HG03064 (cell line): ENCODE data around the gene PRRC2B.

Source experiments
- ATAC-seq: cut with Tn5 transposase; IDR thresholded peaks from one replicate; pipeline ENCODE4 v1.9.1; 2021; ENCODE audit warnings: low read depth; ENCODE audit not compliant: unreplicated experiment

Gene PRRC2B

GRCh38 chr9:131406563-131407436 is 12.9 kb downstream of the PRRC2B start:
- no peak for ATAC-seq

- no peak for ATAC-seq
These were observed 13.9 kb downstream of the PRRC2B start for GRCh38 chr9:131407717-131408195.

DNA sequence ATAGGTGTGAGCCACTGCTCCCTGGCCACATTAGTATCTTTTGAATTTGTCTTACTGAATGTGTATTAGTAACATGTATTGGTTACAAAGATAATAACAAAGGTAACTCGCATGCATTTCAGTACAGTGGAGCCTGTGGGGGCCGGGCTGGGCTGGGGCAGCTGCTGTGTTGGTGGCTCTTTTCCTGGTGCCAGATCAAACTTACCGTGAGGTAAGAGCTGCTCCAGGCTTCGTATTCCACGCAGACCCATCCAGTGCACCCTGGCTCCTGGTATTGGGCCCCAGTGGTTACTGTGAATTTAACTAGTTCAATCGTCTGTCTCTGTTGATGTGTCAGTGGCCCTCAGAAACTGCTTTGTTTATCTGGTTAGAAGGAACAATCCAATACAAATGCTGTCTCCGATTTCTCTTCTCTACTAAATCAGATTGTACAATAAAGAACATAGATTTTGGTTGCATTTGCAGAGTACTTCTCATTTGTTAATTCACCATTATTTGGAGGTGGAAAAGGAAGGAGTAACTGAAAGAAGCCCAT is 15.6 kb downstream of the PRRC2B start:
- no peak for ATAC-seq

- ATAC-seq, result no peak
These were observed 16.2 kb downstream of the PRRC2B start for GRCh38 chr9:131410044-131410491.

DNA sequence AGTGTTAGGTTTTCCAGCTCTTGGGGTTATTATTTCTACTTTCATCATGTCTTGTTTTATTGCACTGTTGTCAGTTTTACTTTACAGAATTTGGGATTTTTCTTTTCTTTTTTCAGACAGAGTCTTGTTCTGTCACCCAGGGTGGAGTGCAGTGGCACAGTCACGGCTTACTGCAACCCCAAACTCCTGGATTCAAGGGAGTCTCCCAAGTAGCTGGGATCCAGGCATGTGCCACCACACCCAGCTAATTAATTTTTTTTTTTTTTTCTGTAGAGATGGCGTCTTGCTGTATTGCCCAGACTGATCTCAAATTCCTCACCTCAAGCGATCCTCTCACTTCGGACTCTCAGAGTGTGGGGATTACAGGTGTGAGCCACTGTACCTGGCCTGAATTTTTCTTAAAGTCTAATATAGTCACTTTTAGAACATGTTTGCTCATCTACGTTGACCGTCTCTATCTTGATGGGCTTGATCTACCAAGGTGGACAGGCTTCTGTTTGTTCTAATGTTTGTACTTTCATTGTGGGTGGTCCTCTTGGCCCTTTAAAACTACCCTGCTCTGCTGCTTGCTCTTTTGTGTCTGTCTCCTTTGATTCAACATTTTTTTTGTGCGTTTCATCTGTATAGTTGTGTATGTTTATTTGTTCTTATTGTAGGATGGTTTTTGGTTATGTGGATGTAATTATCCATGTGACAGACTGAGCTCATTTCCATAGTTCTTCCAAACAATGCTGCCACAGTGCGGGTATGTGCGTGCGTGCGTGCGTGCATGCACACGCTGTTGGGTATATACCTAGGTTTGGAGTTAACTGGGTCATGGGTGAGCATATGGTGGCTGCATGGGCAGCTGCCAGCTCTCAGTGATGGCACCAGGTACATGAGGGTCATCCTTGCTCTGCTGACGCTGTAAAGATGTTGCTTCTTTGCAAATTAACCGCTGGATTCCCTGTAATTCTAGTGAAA is 18.1 kb downstream of the PRRC2B start:
- no peak for ATAC-seq

DNA sequence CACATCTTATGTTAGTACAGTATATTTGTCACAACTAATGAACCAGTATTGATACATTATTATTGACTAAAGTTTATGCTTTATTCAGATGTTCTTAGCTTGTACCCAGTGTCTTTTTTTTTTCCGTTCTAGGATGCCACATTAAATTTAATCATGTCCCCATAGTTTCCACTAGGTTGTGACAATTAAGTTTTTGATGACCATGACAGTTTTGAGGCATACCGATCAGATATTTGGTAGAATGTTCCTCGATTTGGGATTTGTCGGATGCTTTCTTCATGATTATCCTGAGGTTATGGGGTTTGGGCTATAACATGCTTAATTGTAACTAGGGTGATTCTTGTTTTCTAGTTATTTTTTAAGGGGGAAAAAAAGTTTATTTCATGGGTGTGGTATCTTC is 22.6 kb downstream of the PRRC2B start:
- no peak for ATAC-seq

- no peak for ATAC-seq
These were observed 23.6 kb downstream of the PRRC2B start for GRCh38 chr9:131417264-131418142.

DNA sequence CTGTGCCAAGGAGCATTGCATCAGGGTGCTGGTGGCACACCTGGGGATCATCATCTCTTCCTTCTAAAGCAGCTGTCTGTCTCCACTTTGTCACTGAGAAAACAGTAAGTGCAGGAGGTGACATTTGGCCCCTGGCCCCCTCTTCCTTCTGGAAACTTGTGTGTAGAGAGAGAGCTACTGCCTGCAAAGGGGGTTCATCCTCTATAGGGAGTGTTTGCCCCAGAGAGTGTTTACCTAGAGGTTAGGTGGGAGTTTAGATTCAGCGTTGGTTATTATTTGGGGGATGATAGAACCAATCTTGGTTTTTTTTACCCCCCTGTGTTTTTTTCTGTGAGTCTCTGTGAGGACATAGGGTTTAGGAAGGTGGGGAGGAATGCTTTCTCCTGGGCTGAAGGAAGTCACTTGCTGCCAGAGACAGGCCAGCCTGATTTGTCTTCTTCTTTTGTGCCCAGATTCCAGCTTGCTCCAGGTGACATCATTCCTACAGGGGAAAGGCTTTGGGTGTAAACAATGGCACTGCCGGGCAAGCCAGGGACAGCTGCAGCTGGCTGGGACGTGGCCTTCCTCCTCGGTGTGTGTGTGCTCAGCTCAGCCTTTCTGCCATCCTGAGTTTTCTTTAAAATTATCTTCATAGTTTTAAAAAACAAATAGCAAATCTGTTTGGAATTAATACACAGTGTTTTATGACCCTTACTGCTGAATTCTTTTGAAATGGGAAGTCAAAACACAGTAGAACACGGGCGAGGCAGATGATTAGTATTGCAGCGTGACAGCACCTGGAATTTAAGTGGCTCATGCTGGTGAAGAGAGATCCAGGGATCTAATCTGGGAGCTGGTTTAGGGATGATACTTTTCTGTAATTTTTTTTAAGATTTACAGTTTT is 24.5 kb downstream of the PRRC2B start:
- ATAC-seq, result no peak

- no peak for ATAC-seq
These were observed 25.2 kb downstream of the PRRC2B start for GRCh38 chr9:131419026-131419614.

DNA sequence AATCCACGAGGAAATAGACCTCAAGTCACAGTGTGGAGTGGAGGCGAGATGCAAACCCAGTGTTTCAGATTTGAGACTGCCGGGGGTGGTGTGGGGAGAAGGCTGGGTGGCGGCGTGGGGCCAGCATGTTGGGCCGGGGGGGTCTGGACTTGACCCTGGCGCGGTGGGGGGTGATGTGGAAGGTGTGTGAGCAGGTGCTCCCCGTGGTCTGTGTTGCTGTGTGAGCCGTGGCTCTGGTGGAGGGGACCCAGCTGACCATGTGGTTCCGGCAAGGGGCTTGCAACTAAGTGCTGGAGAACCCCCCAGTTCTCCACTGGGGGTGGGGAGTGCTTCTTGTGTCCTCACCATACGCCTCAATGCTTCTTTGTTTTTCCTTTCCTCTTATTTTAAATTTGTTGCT is 25.8 kb downstream of the PRRC2B start:
- ATAC-seq, result no peak

GRCh38 chr9:131420980-131421624 is 27.2 kb downstream of the PRRC2B start:
- no peak for ATAC-seq

DNA sequence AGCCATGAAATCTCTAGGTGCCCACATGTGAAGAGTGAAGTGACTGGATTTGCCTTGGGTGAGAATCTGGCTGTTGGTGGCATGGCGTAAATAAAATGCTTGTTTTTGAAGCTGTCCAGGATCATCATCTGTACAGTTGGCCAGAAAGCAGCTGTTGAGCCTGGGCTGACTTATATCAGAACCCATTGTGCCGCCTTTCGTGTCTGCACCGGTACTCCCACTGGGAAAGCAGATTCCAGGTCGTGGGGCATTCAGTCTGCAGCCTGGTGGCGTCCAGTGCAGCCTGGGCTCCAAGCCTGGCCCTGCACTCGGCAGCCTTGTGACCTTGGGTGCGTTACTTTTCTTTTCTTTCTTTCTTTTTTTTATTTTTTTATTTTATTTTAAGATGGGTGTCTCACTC is 27.8 kb downstream of the PRRC2B start:
- ATAC-seq, result no peak

- no peak for ATAC-seq
These were observed 28.4 kb downstream of the PRRC2B start for GRCh38 chr9:131422241-131422792.

DNA sequence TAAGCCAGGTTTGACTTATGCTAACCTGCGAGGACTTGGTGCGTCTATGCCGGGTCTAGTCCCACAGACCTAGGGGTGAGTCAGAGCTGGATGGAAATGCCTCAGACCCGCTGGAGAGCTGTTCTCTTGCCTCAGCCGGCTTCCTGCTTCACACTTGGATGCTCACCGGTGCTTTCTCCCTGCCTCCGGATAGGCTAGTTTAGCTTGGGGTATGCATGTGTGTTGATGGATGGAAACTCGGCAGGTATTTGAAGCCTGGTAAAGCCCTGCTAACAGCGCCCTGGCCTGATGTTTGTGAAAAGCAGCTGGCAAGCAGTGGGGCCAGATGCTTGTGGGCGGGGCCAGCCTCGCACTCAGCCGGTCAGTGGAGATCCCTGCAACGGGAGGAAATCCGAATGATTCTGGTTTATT is 29.3 kb downstream of the PRRC2B start:
- ATAC-seq, result no peak

GRCh38 chr9:131426545-131426944 is 32.7 kb downstream of the PRRC2B start:
- no peak for ATAC-seq

GRCh38 chr9:131429121-131430012 is 35.5 kb downstream of the PRRC2B start:
- no peak for ATAC-seq

DNA sequence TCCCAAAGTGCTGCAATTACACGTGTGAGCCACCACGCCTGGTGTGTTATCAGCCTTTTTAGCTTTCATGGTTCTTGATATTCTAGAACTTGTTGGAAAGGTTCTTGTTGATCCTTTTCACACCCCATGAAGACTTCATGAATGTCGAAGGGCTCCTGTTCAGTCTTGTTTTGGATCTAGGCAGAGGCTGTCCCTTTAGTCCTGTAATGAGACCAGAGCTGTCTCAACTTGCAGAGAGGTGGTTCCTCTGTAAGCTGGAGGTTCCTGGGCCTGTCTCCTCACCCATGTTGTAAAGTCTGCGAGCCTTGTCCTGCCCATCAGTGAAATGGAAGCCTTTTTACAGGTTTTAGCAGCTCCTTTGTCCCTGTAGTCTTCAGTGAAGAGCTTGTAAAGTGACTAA is 38.2 kb downstream of the PRRC2B start:
- ATAC-seq, result no peak
